Activated naive CD4-positive, alpha-beta T cell treated with anti-CD3 and anti-CD28 coated beads for 36 hours (primary cell): ENCODE data around the gene MEX3A. TPM values are rescaled to one million over a fixed set of nuclear protein-coding genes. Genes with fewer than 3 reads are reported as not detected.
"Not testable (repeated sequence)": the region's sequence is repeated elsewhere in the genome, so short reads cannot be mapped to it uniquely, and the experiment has no call there.

Experiments
- CTCF ChIA-PET: fragments of 350-600 bp; sonication (Branson Sonifier 250); formaldehyde crosslinking; loops from one replicate; lab custom pipeline; 2021; ENCODE audit warnings: antibody characterized with exemption; lab: Charles Lee
- DNase-seq: peaks from one replicate; pipeline ENCODE4 v3.0.0-alpha.2; 2020
- H3K27ac Mint-ChIP-seq: one replicate; pipeline ENCODE4 v1.8.0; 2021; ENCODE audit warnings: mild to moderate bottlenecking, mixed read lengths
- H3K27me3 Mint-ChIP-seq: one replicate; pipeline ENCODE4 v1.8.0; 2021; ENCODE audit warnings: low read depth, mixed read lengths
- H3K36me3 Mint-ChIP-seq: one replicate; pipeline ENCODE4 v1.8.0; 2021; ENCODE audit warnings: low read depth, mixed read lengths
- H3K4me1 Mint-ChIP-seq: one replicate; pipeline ENCODE4 v1.8.0; 2021; ENCODE audit warnings: low read depth, mixed read lengths
- H3K4me3 Mint-ChIP-seq: one replicate; pipeline ENCODE4 v1.8.0; 2021; ENCODE audit warnings: mild to moderate bottlenecking, moderate library complexity, mixed read lengths
- H3K9me3 Mint-ChIP-seq: one replicate; pipeline ENCODE4 v1.8.0; 2021; ENCODE audit warnings: mixed read lengths
- intact Hi-C: fragments of 100-400 bp; cut with micrococcal nuclease; formaldehyde crosslinking; loops from one replicate; pipeline ENCODE4 v1.15.1; 2023
- total RNA-seq, 2 experiments: library from RNA; stranded (reverse); gene quantifications; one replicate each; pipeline ENCODE4 v1.2.3, GENCODE V29; 2021

The MEX3A gene
- total RNA-seq, 2 experiments from 2014 or later, result 0.22 to 0.36 TPM

- Mint-ChIP-seq H3K9me3 (no peaks in the 10 kb centered on the region), H3K27ac (peak overlapping the region; percentile 72), H3K4me1 (peaks cover 73% of the 10 kb centered on the region), H3K4me3 (no peak overlapping the region), H3K27me3 (peaks cover 12% of the 10 kb centered on the region), H3K36me3 (no peaks in the 10 kb centered on the region)
- CTCF ChIA-PET, result interaction anchor here (0.6 to 14.8 kb wide), 5 partner anchors 7 to 77 kb away, joined by 3 to 737 read pairs (median 3); no protein-coding TSS in a partner anchor
- intact Hi-C loops, result no loop called here
- DNase-seq, result peak; percentile 65
These were observed 42.6 kb upstream of the MEX3A start for GRCh38 chr1:156124557-156125483.

GRCh38 chr1:156123356-156124196, 41.3 kb upstream of the MEX3A start:
- Mint-ChIP-seq H3K36me3 (no peaks in the 10 kb centered on the region), H3K27me3 (peaks cover 7% of the 10 kb centered on the region), H3K4me1 (peaks cover 63% of the 10 kb centered on the region), H3K27ac (peak overlapping the region; percentile 72), H3K4me3 (peak overlapping the region; percentile 32), H3K9me3 (no peaks in the 10 kb centered on the region)
- peak; percentile 88 for DNase-seq
- intact Hi-C loops, result loop anchor here (1.0 kb wide), 2 partner anchors 9 to 17 kb away; partner anchors contain the start of gene LMNA
- CTCF ChIA-PET, result interaction anchor here (0.8 to 14.8 kb wide), 4 partner anchors 11 to 30 kb away, joined by 3 to 737 read pairs (median 4); no protein-coding TSS in a partner anchor

- DNase-seq, result no peak
- Mint-ChIP-seq H3K4me3 (no peak overlapping the region), H3K4me1 (peaks cover 57% of the 10 kb centered on the region), H3K36me3 (no peaks in the 10 kb centered on the region), H3K27ac (no peak overlapping the region), H3K27me3 (peaks cover 11% of the 10 kb centered on the region), H3K9me3 (no peaks in the 10 kb centered on the region)
- CTCF ChIA-PET, result interaction anchor here (0.8 to 14.8 kb wide), 6 partner anchors 7 to 29 kb away, joined by 3 to 737 read pairs (median 4); no protein-coding TSS in a partner anchor
- intact Hi-C loops, result loop anchor here (1.0 kb wide), 2 partner anchors 8 to 16 kb away; partner anchors contain the start of gene LMNA
These were observed 40.5 kb upstream of the MEX3A start for GRCh38 chr1:156122519-156123355.

GRCh38 chr1:156122086-156122485, 39.8 kb upstream of the MEX3A start:
- Mint-ChIP-seq H3K4me3 (no peak overlapping the region), H3K4me1 (peaks cover 51% of the 10 kb centered on the region), H3K36me3 (no peaks in the 10 kb centered on the region), H3K9me3 (no peaks in the 10 kb centered on the region), H3K27me3 (peaks cover 11% of the 10 kb centered on the region), H3K27ac (no peak overlapping the region)
- intact Hi-C loops, result no loop called here
- DNase-seq, result no peak
- CTCF ChIA-PET, result interaction anchor here (0.8 to 14.8 kb wide), 6 partner anchors 8 to 28 kb away, joined by 3 to 737 read pairs (median 4); no protein-coding TSS in a partner anchor

GRCh38 chr1:156121457-156121856, 39.2 kb upstream of the MEX3A start:
- Mint-ChIP-seq H3K36me3 (peaks cover under 1% of the 10 kb centered on the region), H3K4me1 (peaks cover 47% of the 10 kb centered on the region), H3K27me3 (peaks cover 11% of the 10 kb centered on the region), H3K4me3 (no peak overlapping the region), H3K27ac (no peak overlapping the region), H3K9me3 (no peaks in the 10 kb centered on the region)
- no peak for DNase-seq
- intact Hi-C loops, result no loop called here
- CTCF ChIA-PET, result interaction anchor here (0.5 to 14.8 kb wide), 6 partner anchors 8 to 28 kb away, joined by 3 to 737 read pairs (median 6); no protein-coding TSS in a partner anchor

GRCh38 chr1:156121005-156121404, 38.7 kb upstream of the MEX3A start:
- intact Hi-C loops, H3K4me3 Mint-ChIP-seq, H3K36me3 Mint-ChIP-seq, H3K27ac Mint-ChIP-seq, H3K9me3 Mint-ChIP-seq, DNase-seq: not testable (repeated sequence)
- CTCF ChIA-PET, result interaction anchor here (0.5 to 3.6 kb wide), 7 partner anchors 9 to 29 kb away, joined by 3 to 20 read pairs (median 5); no protein-coding TSS in a partner anchor
- peaks cover 47% of the 10 kb centered on the region for H3K4me1 Mint-ChIP-seq
- peaks cover 11% of the 10 kb centered on the region for H3K27me3 Mint-ChIP-seq

GRCh38 chr1:156120318-156120717, 38.1 kb upstream of the MEX3A start:
- CTCF ChIA-PET, result interaction anchor here (0.8 to 3.6 kb wide), 6 partner anchors 10 to 29 kb away, joined by 3 to 20 read pairs (median 5); no protein-coding TSS in a partner anchor
- H3K9me3 Mint-ChIP-seq, result no peaks in the 10 kb centered on the region
- peaks cover 14% of the 10 kb centered on the region for H3K27me3 Mint-ChIP-seq
- H3K4me3 Mint-ChIP-seq, result no peak overlapping the region
- H3K27ac Mint-ChIP-seq, result no peak overlapping the region
- intact Hi-C loops, result no loop called here
- peaks cover 47% of the 10 kb centered on the region for H3K4me1 Mint-ChIP-seq
- no peak for DNase-seq
- H3K36me3 Mint-ChIP-seq, result peaks cover 3% of the 10 kb centered on the region

GRCh38 chr1:156119503-156120209, 37.4 kb upstream of the MEX3A start:
- Mint-ChIP-seq H3K4me3 (no peak overlapping the region), H3K27ac (no peak overlapping the region), H3K4me1 (peaks cover 46% of the 10 kb centered on the region), H3K27me3 (peaks cover 15% of the 10 kb centered on the region), H3K36me3 (peaks cover 3% of the 10 kb centered on the region), H3K9me3 (no peaks in the 10 kb centered on the region)
- intact Hi-C loops, result no loop called here
- no peak for DNase-seq
- CTCF ChIA-PET, result interaction anchor here (0.7 to 3.6 kb wide), 6 partner anchors 9 to 29 kb away, joined by 3 to 20 read pairs (median 8); no protein-coding TSS in a partner anchor

GRCh38 chr1:156118177-156118868, 36.1 kb upstream of the MEX3A start:
- Mint-ChIP-seq H3K27ac (no peak overlapping the region), H3K4me1 (peaks cover 44% of the 10 kb centered on the region), H3K9me3 (no peaks in the 10 kb centered on the region), H3K36me3 (peaks cover 3% of the 10 kb centered on the region), H3K27me3 (peaks cover 17% of the 10 kb centered on the region), H3K4me3 (no peak overlapping the region)
- DNase-seq, result no peak
- intact Hi-C loops, result no loop called here
- CTCF ChIA-PET, result interaction anchor here (0.7 to 3.6 kb wide), 3 partner anchors 12 to 47 kb away, joined by 3 to 20 read pairs (median 8); no protein-coding TSS in a partner anchor
